Heart left ventricle (tissue), 16 donors: ENCODE measurements around the gene EYA4. TPM values are rescaled to one million over a fixed set of nuclear protein-coding genes. Genes with fewer than 3 reads are reported as not detected.
A peak's percentile ranks its signal among the peaks of the same experiment; 100 is the strongest.

Source experiments
- ATAC-seq, 4 donors: fragments of 200-7000 bp; cut with Tn5 transposase; one replicate each; pipeline ENCODE4 v1.9.1; 2020 to 2022; ENCODE audit warnings: moderate library complexity in 4 of 4, mild to moderate bottlenecking in 3 of 4, moderate number of reproducible peaks in 1 of 4
- DNase-seq, 5 donors: peaks; one replicate each; pipeline ENCODE4 v3.0.0-alpha.2; 2020
- H3K27ac ChIP-seq, 12 donors: fragments of 200-600 bp; sonication (generic) in 4 of 12; one replicate each; pipeline versions ENCODE4 v1.5.0 to v1.8.0; 2016 to 2022; ENCODE audit warnings: mild to moderate bottlenecking in 2 of 12
- H3K27me3 ChIP-seq, 9 donors: fragments of 200-600 bp; sonication (generic) in 2 of 9; one replicate each; pipeline versions ENCODE4 v1.5.1 to v1.8.0; 2016 to 2022; ENCODE audit warnings: mild to moderate bottlenecking in 3 of 9
- H3K36me3 ChIP-seq, 9 donors: fragments of 200-600 bp; sonication (generic) in 2 of 9; one replicate each; pipeline versions ENCODE4 v1.5.0 to v1.8.0; 2018 to 2022; ENCODE audit warnings: mild to moderate bottlenecking in 2 of 9
- H3K4me1 ChIP-seq, 12 donors: fragments of 200-600 bp; sonication (generic) in 4 of 12; one replicate each; pipeline versions ENCODE4 v1.5.0 to v1.8.0; 2016 to 2022; ENCODE audit warnings: mild to moderate bottlenecking in 3 of 12
- H3K4me3 ChIP-seq, 12 donors: fragments of 200-600 bp; sonication (generic) in 4 of 12; one replicate each; pipeline versions ENCODE4 v1.5.0 to v1.8.0; 2017 to 2022; ENCODE audit warnings: mild to moderate bottlenecking in 9 of 12, moderate library complexity in 4 of 12
- H3K9me3 ChIP-seq, 12 donors: fragments of 200-600 bp; sonication (generic) in 4 of 12; one replicate each; pipeline versions ENCODE4 v1.5.0 to v1.8.0; 2016 to 2022; ENCODE audit warnings: mild to moderate bottlenecking in 1 of 12
- CTCF ChIP-seq, 12 donors: fragments of 200-600 bp; sonication (generic) in 4 of 12; IDR thresholded peaks; one replicate each; pipeline versions ENCODE4 v1.5.0 to v1.8.0; 2018 to 2022; ENCODE audit warnings: antibody characterized with exemption in 12 of 12, mild to moderate bottlenecking in 5 of 12
- POLR2A ChIP-seq, 2 donors: fragments of 450-650 bp; IDR thresholded peaks; one replicate each; pipeline ENCODE4 v1.6.1; 2017; ENCODE audit warnings: antibody characterized with exemption in 2 of 2, mild to moderate bottlenecking in 2 of 2, moderate library complexity in 2 of 2
- WGBS, 4 donors: extraction: QIAGEN DNeasy Blood & Tissue Kit in 2 of 4; methylation state at CpG; one replicate each; pipeline versions ENCODE4 v1.1.5 to v1.1.7; 2013 to 2018; 5-methylcytosine and 5-hydroxymethylcytosine counted together
- intact Hi-C, 10 donors: fragments of 100-400 bp; cut with DNase I; formaldehyde crosslinking; loops; one replicate each; pipeline versions ENCODE4 v1.11.1 to v1.14.2; 2022
- polyA plus RNA-seq, 2 donors: library from polyadenylated mRNA; stranded (reverse); fragments of 200-250 nt; gene quantifications; one replicate each; pipeline ENCODE4 v1.2.3, GENCODE V29; 2013
- total RNA-seq, 9 donors: library from RNA; depleted of rRNA in 2 of 9; stranded (reverse); fragments of >200 nt in 2 of 9; fragmentation: NEBNext Ultra II Directional in 3 of 9; extraction: Animal tissue kit (Norgen Biotek cat#: 25700) in 3 of 9; gene quantifications; one replicate each; pipeline versions ENCODE4 v1.1.0 to v1.2.4, GENCODE V29; 2016 to 2023
- donor health status: ischemic (EF 13 %, LVEDD 7.1; RV severe dilation, severe dysfunction).
- donor health status: healthy with polysubstance abuse.
- donor health status: DM: no; HTN: yes; CAD: no.
- donor health status: DM: no; HTN: no; CAD: no.
- donor health status: ischemic (EF 25% LVEDD 6.9; RV normal size, moderate dysfunction).
- donor health status: ischemic (EF 25% LVEDD 5.7; RV mildly dilated, moderate dysfunction).
- donor health status: healthy.
- donor health status: DM: yes; HTN: yes; CAD: no.
- donor health status: ischemic (EF 35%, LVEDD 5.7; RV mildly dilated, moderate dysfunction).
- donor health status: nonischemic (EF 11% LVEDD 7.7; RV severe dilation, severe dysfunction).
- donor health status: DM: yes; HTN: yes; CAD: no.
- donor health status: PGD.
- donor health status: ischemic (EF 29% LVEDD 5.4; RV normal size, mild dysfunction).
- donor health status: nonischemic (EF 23%, LVEDD 6.1; RV moderate dilation, normal function).

EYA4 gene
- total and polyA plus RNA-seq, 11 donors: 3.6 to 29.6 (median 21.7) TPM

DNA sequence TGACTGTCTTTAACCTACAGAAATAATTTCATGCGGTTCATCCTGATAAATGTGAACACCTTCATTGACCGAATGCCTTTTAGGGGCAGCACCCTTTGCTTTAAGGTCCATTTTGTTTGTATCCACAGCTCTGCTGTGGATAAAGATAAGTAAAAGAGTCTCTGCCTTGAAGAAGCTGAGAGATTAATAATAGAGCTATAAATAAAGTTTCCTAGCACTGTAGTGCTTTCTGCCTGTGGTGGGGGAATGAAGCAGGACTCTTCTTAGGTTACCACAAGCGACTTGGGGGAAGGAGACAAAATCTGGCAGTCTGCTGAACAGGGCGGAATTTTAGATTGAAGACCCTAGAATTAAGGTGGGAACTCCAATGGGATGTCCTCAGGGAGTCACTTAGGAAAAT lies 57.6 kb downstream of the EYA4 start:
- Histone ChIP-seq H3K4me3 (no peak overlapping the region), H3K36me3 (no peaks in the 10 kb centered on the region), H3K27ac (no peak overlapping the region), H3K9me3 (no peaks in the 10 kb centered on the region), H3K27me3 (no peaks in the 10 kb centered on the region), H3K4me1 (peaks cover 0 to 9% (median 0%) of the 10 kb centered on the region in 12 donors)
- ATAC-seq (peak; percentile 63 to 71 (median 68)), DNase-seq (no peak)
- intact Hi-C loops: no loop called here
- TF ChIP-seq POLR2A (IDR thresholded peaks at IDR 0.05) (no peak), CTCF (IDR thresholded peaks at IDR 0.05) (no peak)
- WGBS, 4 donors: 56 to 72% (median 68%) methylated on average over 4 of the region's 4 CpGs

- intact Hi-C loops: no loop called here
- Histone ChIP-seq H3K27ac (no peak overlapping the region), H3K36me3 (no peaks in the 10 kb centered on the region), H3K4me1 (peaks cover 0 to 9% (median 0%) of the 10 kb centered on the region in 12 donors), H3K27me3 (no peaks in the 10 kb centered on the region), H3K9me3 (no peaks in the 10 kb centered on the region), H3K4me3 (no peak overlapping the region)
- WGBS, 4 donors: 78 to 83% (median 81%) methylated on average over 3 of the region's 3 CpGs
- ATAC-seq: no peak
- no peak for TF ChIP-seq POLR2A (IDR thresholded peaks at IDR 0.05)
- TF ChIP-seq CTCF (IDR thresholded peaks at IDR 0.05): no peak
- DNase-seq: no peak
Measured at GRCh38 chr6:133300896-133301295, 59.7 kb downstream of the EYA4 start.

GRCh38 chr6:133301835-133302234 lies 60.7 kb downstream of the EYA4 start:
- TF ChIP-seq CTCF (IDR thresholded peaks at IDR 0.05) (no peak), POLR2A (IDR thresholded peaks at IDR 0.05) (no peak)
- Histone ChIP-seq H3K4me3 (no peak overlapping the region), H3K9me3 (no peaks in the 10 kb centered on the region), H3K4me1 (peaks cover 0 to 9% (median 0%) of the 10 kb centered on the region in 12 donors), H3K27me3 (no peaks in the 10 kb centered on the region), H3K27ac (no peak overlapping the region), H3K36me3 (no peaks in the 10 kb centered on the region)
- ATAC-seq (no peak), DNase-seq (no peak)
- 79 to 86% (median 83%) methylated on average over 5 of the region's 5 CpGs for WGBS, 4 donors
- intact Hi-C loops: no loop called here

GRCh38 chr6:133306931-133307330 lies 65.8 kb downstream of the EYA4 start:
- H3K9me3 ChIP-seq: no peaks in the 10 kb centered on the region
- no peak for TF ChIP-seq POLR2A (IDR thresholded peaks at IDR 0.05)
- TF ChIP-seq CTCF (IDR thresholded peaks at IDR 0.05): no peak
- H3K4me1 ChIP-seq: no peaks in the 10 kb centered on the region
- no peak for ATAC-seq
- no peaks in the 10 kb centered on the region for H3K27me3 ChIP-seq
- intact Hi-C loops: no loop called here
- H3K27ac ChIP-seq: no peak overlapping the region
- WGBS, 4 donors: 53 to 68% (median 64%) methylated on average over 5 of the region's 5 CpGs
- no peak for DNase-seq
- no peak overlapping the region for H3K4me3 ChIP-seq
- H3K36me3 ChIP-seq: no peaks in the 10 kb centered on the region
